SK-N-SH treated with all-trans-retinoic acid at 6 μM for 48 hours (cell line): ENCODE measurements around the gene IGFN1.

ENCODE experiments used
- ATAC-seq: fragments of 200-7000 bp; cut with Tn5 transposase; 3 replicates; pipeline ENCODE4 v1.9.1; 2020; ENCODE audit warnings: mild to moderate bottlenecking, moderate library complexity
- ARNTL ChIP-seq: fragments of 450-650 bp; formaldehyde crosslinking; IDR thresholded peaks from 2 replicates; pipeline ENCODE4 v1.5.0; 2020; ENCODE audit warnings: low read depth, mild to moderate bottlenecking, moderate library complexity, borderline replicate concordance
- BACH2 ChIP-seq: fragments of 250-450 bp; sonication (Bioruptor Pico); IDR thresholded peaks from 2 replicates; pipeline ENCODE4 v1.9.0; 2021; ENCODE audit warnings: mild to moderate bottlenecking, borderline replicate concordance
- CREB5 ChIP-seq: fragments of 250-450 bp; sonication (Bioruptor Pico); IDR thresholded peaks from 2 replicates; pipeline ENCODE4 v1.5.1; 2020; ENCODE audit warnings: low read depth, mild to moderate bottlenecking, moderate library complexity
- CSDC2 ChIP-seq: fragments of 250-450 bp; sonication (Bioruptor Pico); IDR thresholded peaks from 2 replicates; pipeline ENCODE4 v1.5.0; 2020; ENCODE audit warnings: mild to moderate bottlenecking, moderate library complexity
- CSRNP3 ChIP-seq: fragments of 250-450 bp; sonication (Bioruptor Pico); IDR thresholded peaks from 2 replicates; pipeline ENCODE4 v1.5.1; 2021; ENCODE audit warnings: mild to moderate bottlenecking, moderate library complexity
- ESRRG ChIP-seq: fragments of 250-450 bp; sonication (Bioruptor Pico); IDR thresholded peaks from 2 replicates; pipeline ENCODE4 v1.6.1; 2021; ENCODE audit warnings: mild to moderate bottlenecking
- GLIS3 ChIP-seq: fragments of 250-450 bp; sonication (Bioruptor Pico); IDR thresholded peaks from 2 replicates; pipeline ENCODE4 v1.5.0; 2020; ENCODE audit warnings: mild to moderate bottlenecking, moderate library complexity
- ISL1 ChIP-seq: fragments of 250-450 bp; sonication (Bioruptor Pico); IDR thresholded peaks from 2 replicates; pipeline ENCODE4 v2.1.2; 2022; ENCODE audit warnings: mild to moderate bottlenecking, moderate library complexity
- PATZ1 ChIP-seq: fragments of 250-450 bp; sonication (Bioruptor Pico); IDR thresholded peaks from 2 replicates; pipeline ENCODE4 v1.8.0; 2020; ENCODE audit warnings: mild to moderate bottlenecking, moderate library complexity, borderline replicate concordance
- POU6F1 ChIP-seq: fragments of 250-450 bp; sonication (Bioruptor Pico); IDR thresholded peaks from 2 replicates; pipeline ENCODE4 v1.8.0; 2021; ENCODE audit warnings: low read depth, mild to moderate bottlenecking, moderate library complexity, borderline replicate concordance
- PPARA ChIP-seq: fragments of 250-450 bp; sonication (Bioruptor Pico); IDR thresholded peaks from 2 replicates; pipeline ENCODE4 v1.5.0; 2020; ENCODE audit warnings: mild to moderate bottlenecking, borderline replicate concordance
- RARB ChIP-seq: fragments of 250-450 bp; sonication (Bioruptor Pico); IDR thresholded peaks from 2 replicates; pipeline ENCODE4 v1.8.0; 2021; ENCODE audit warnings: mild to moderate bottlenecking, moderate library complexity
- SNAI2 ChIP-seq: fragments of 250-450 bp; sonication (Bioruptor Pico); IDR thresholded peaks from 2 replicates; pipeline ENCODE4 v1.5.0; 2020; ENCODE audit warnings: mild to moderate bottlenecking, moderate library complexity
- TCF4 ChIP-seq: fragments of 250-450 bp; sonication (Bioruptor Pico); IDR thresholded peaks from 2 replicates; pipeline ENCODE4 v1.8.0; 2021; ENCODE audit warnings: mild to moderate bottlenecking, moderate library complexity, borderline replicate concordance
- TOX ChIP-seq: fragments of 250-450 bp; sonication (Bioruptor Pico); IDR thresholded peaks from 2 replicates; pipeline ENCODE4 v1.8.0; 2021; ENCODE audit warnings: mild to moderate bottlenecking, moderate library complexity, borderline replicate concordance
- TSHZ2 ChIP-seq: fragments of 250-450 bp; sonication (Bioruptor Pico); IDR thresholded peaks from 2 replicates; pipeline ENCODE4 v1.5.0; 2020; ENCODE audit warnings: mild to moderate bottlenecking, moderate library complexity
- ZC3H10 ChIP-seq: fragments of 250-450 bp; sonication (Bioruptor Pico); IDR thresholded peaks from 2 replicates; pipeline ENCODE4 v1.5.1; 2021; ENCODE audit warnings: mild to moderate bottlenecking, moderate library complexity
- ZFP3 ChIP-seq: fragments of 250-450 bp; sonication (Bioruptor Pico); IDR thresholded peaks from 2 replicates; pipeline ENCODE4 v1.5.0; 2020; ENCODE audit warnings: mild to moderate bottlenecking, moderate library complexity
- ZFP30 ChIP-seq: fragments of 450-650 bp; formaldehyde crosslinking; IDR thresholded peaks from 2 replicates; pipeline ENCODE4 v1.5.0; 2022; ENCODE audit warnings: mild to moderate bottlenecking, moderate library complexity
- ZNF565 ChIP-seq: fragments of 450-650 bp; formaldehyde crosslinking; conservative IDR thresholded peaks from 2 replicates; pipeline ENCODE4 v1.5.0; 2020; ENCODE audit warnings: low read depth, mild to moderate bottlenecking, moderate library complexity
- ZNF8 ChIP-seq: fragments of 450-650 bp; formaldehyde crosslinking; IDR thresholded peaks from 2 replicates; pipeline ENCODE4 v1.5.0; 2020; ENCODE audit warnings: mild to moderate bottlenecking, moderate library complexity

Gene IGFN1

GRCh38 chr1:201261771-201262547 is 71.3 kb downstream of the IGFN1 start:
- no peak for ATAC-seq
- TF ChIP-seq RARB (CRISPR knock-in tag) (no peak), ARNTL (CRISPR knock-in tag) (no peak), ZFP30 (no peak), ZNF8 (CRISPR knock-in tag) (no peak), CSDC2 (CRISPR knock-in tag) (no peak), SNAI2 (no peak), ZFP3 (CRISPR knock-in tag) (no peak), PPARA (CRISPR knock-in tag) (no peak), PATZ1 (CRISPR knock-in tag) (no peak), TSHZ2 (no peak), GLIS3 (CRISPR knock-in tag) (no peak), CSRNP3 (no peak), ZC3H10 (no peak), BACH2 (CRISPR knock-in tag) (no peak), ESRRG (CRISPR knock-in tag) (no peak), TCF4 (CRISPR knock-in tag) (no peak), POU6F1 (CRISPR knock-in tag) (no peak), CREB5 (no peak), ZNF565 (no peak), ISL1 (no peak)
- TF ChIP-seq, all 23 proteins: peak for 0

- TF ChIP-seq SNAI2 (no peak), ZFP3 (CRISPR knock-in tag) (no peak), TCF4 (CRISPR knock-in tag) (no peak), CSDC2 (CRISPR knock-in tag) (no peak), ISL1 (no peak), ZNF565 (no peak), TOX (CRISPR knock-in tag) (no peak), ZNF8 (CRISPR knock-in tag) (no peak), RARB (CRISPR knock-in tag) (no peak), ZFP30 (no peak), GLIS3 (CRISPR knock-in tag) (no peak), ZC3H10 (no peak), CSRNP3 (no peak), PPARA (CRISPR knock-in tag) (no peak), ESRRG (CRISPR knock-in tag) (no peak)
- ATAC-seq = no peak
Measured at GRCh38 chr1:201262963-201263608, 72.5 kb downstream of the IGFN1 start.
